HG03354 (cell line): Measurements from ENCODE around the gene COQ9.
"Not testable (repeated sequence)": the region's sequence is repeated elsewhere in the genome, so short reads cannot be mapped to it uniquely, and the experiment has no call there.

ENCODE experiments used
- ATAC-seq: cut with Tn5 transposase; IDR thresholded peaks from one replicate; pipeline ENCODE4 v1.9.1; 2021; ENCODE audit warnings: mild to moderate bottlenecking; ENCODE audit not compliant: unreplicated experiment, poor library complexity, severe bottlenecking

The COQ9 gene

DNA sequence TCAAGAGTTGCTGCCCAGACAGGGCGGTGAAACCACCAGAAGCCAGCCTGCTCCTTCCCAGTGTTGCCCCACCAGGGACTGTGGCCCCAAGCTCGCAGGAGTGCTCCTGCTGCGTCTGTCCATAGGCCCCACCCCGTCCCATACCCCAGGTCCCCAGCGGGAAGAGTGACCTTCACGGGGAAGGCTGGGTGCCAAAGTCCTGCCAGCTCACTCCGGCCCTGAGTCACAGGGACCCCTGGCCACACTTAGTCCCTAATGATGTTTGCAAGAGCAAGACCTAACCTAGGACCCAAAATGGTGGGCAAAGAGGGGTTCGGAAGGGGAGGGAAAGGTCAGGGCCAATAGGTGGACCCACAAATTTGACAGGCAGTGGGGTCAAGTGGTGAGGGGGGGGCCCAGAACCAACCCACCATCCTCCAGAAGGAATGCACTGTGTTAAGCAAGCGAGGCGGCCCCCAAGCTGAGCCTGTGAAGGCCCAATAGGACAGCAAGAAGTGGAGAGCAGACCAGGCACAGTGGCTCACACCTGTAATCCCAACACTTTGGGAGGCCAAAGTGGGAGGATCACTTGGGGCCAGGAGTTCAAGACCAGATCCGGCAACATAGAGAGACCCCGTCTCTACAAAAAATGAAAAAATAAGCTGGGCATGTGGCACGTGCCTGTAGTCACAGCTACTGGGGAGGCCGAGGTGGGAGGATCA, 35.7 kb downstream of the COQ9 start:
- no peak for ATAC-seq

GRCh38 chr16:57483725-57484514, 36.6 kb downstream of the COQ9 start:
- no peak for ATAC-seq

DNA sequence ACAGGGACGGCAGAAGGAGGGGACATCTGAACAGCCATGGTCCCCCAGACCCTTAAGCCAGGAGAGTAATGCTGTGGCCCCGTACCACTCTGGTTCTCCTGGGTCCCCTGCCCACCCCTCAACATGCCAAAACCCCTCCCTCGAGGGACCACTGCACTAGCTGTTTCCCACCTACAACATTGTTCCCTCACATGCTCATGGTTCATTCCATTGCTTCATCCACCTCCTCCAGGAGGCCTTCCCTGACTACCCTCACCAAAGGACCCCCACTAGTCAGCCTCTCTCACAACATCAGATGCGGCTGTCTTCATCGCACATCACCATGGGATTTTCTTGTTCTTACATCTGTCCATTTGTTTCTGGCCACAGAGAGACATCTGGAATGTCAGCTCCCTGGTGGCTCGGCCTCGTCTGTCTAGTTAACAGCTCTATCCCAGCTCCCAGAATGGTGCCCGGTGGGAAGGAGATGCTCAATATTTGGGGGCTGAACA, 37.3 kb downstream of the COQ9 start:
- no peak for ATAC-seq

- no peak for ATAC-seq
These were observed 38.0 kb downstream of the COQ9 start for GRCh38 chr16:57485091-57485915.

- peak; percentile 82 for ATAC-seq
These were observed 38.9 kb downstream of the COQ9 start, which contains the start of gene DOK4 for GRCh38 chr16:57485916-57486857. TSS of gene DOK4 (minus strand) at chr16:57486493. CDS start at chr16:57479507, 6,986 bp downstream.

DNA sequence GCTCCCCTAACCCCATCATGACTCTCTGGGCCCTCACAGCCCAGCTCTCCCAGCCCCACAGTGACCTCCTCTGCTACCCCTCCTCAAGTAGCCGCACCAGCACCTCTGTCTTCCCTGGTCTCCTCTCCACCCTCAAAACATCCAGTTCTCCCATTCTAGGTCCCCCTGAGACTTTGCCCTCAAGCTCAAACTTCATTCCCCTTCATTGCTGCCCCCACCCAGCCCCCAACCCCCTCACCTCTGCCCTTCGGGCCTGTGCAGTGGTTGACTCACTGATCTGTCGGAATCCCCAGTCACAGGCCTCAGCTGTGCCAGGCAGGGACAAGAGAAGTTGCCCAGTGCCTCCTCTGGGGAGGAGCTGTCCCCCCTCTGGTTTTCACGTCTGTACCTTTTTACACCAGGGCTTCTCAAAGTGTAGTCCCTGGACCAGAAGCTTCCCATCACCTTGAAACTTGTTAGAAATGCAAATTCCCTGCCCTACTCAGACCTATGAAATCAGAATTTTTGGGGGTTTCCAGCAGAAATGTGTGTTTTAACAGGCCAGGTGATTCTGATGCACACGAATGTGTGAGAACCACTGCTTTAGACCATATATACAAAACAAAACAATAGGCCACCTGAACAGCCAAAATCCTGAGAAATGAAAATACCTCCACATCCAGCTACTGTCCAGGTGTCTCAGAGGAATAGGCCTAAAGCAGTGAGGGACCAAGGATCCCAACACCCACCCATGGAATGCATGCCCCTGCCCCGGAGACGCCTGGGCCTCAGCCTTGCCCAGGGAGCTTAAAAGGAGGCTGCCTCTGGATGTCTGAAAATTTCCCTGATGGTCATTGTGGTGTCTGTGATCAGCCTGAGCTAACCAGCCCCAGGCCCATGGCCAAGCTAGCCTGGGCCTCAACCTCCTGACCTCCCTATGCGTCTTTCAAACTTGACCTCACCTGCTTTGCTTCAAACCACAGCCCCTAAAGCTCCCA, 39.9 kb downstream of the COQ9 start:
- ATAC-seq, result no peak

DNA sequence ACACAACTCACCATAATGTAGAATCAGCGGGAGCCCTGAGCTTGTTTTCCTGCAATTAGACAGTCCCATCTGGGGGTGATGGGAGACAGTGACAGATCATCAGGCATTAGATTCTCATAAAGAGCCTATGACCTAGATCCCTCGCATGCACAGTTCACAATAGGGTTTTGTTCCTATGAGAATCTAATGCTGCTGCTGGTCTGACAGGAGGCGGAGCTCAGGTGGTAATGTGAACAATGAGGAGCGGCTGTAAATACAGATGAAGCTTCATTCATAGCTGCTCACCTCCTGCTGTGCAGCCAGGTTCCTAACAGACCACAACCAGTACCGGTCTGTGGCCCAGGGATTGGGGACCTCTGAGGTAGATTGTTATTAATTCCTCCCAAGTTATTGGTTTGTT, 42.0 kb downstream of the COQ9 start:
- ATAC-seq, result no peak

- ATAC-seq, result no peak
These were observed 46.5 kb downstream of the COQ9 start for GRCh38 chr16:57493767-57494166.

DNA sequence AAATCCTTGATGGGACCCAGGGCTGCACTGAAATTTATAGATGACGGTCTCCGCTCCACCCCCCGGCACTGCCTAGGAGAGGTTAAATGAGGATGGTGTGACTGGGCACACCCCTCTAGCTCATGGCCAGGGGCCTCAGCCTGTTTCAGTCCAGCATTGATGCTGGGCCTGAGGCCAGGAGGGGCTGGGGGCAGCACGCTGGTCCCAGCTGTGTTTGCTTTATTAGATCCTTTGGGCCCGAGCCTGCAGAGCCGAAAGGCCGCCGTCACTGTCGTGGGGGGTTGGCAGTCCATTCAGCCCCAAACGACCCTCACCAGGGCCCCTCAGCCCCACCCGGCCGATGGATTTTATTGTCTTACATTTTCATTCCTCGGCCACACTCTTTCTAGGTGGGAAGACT, 49.8 kb downstream of the COQ9 start:
- no peak for ATAC-seq

GRCh38 chr16:57498031-57498430, 50.8 kb downstream of the COQ9 start:
- no peak for ATAC-seq

- not testable (repeated sequence) for ATAC-seq
These were observed 52.7 kb downstream of the COQ9 start for GRCh38 chr16:57499941-57500340.

GRCh38 chr16:57500578-57501111, 53.4 kb downstream of the COQ9 start:
- ATAC-seq, result no peak

GRCh38 chr16:57501492-57501891, 54.2 kb downstream of the COQ9 start:
- ATAC-seq, result no peak

DNA sequence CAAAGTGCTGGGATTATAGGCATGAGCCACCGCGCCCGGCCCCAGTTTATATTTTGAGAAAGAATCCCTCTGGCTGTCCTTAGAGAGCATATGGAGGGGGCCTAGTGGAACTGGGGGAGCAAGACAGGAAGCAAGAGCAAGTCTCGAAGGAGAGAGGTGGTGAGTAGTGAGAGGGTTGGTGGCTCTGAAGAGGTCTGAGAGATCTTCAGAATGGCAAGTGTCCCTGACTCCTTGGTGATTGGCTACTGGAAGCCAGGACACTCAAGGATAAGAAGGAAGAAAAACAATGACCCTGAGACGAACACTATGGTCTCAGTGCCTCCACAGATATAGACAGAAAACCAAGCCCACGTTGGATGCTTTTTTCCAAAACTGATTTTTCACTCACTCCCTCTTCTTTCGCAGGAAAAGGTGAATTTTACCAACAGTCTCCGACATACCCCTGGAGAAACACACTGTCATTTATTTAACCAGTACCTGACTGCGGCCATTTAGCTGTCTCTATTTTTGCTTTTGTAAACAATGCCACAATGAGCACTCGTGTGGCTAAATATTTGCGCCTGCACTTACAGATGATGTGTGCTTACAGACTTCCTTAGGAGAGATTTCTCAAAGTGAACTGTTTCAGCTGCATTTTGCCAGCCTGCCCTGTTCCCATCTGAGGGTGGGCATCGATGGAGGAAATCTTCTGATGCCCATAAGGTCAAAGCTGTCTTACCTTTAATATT, 54.9 kb downstream of the COQ9 start:
- no peak for ATAC-seq

DNA sequence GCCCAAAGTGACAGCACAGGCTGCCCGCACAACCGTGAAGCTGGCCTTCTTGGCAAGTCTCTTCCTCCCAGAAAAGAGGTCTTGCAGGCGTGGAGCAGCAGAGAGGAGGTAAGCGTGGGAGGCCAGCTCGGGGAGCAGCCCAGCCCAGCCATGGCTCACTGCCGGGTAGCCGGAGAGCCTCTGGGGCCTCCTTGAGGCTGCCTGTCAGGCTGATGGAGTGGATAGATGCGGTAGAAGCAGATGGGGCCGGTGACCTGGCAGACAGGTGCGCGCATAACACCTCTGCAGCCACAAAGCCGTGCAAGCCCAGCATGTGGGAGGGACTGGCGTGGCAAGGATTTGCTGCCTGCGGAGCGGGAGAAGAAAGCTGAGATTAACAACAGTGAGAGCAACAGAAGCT, 56.1 kb downstream of the COQ9 start:
- ATAC-seq, result no peak

DNA sequence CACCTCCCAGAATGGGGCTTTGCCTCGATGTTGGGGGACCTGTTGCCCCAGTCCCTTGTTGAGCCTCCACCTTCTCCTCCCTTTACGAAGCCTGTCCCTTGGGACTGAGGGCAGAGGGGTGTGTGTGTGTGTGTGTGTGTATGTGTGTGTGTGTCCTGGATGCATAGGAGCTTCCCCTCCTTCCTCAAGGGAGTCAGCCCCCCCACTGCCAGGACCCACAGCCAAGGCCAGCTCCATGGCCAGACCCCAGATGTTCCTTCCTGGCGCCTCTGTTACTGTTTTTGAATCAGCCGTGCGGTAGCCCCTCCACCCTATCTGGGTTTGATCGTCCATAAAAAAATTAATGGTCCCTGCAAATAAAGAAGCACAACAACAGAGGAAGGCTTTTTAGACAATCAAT, 56.7 kb downstream of the COQ9 start:
- no peak for ATAC-seq

GRCh38 chr16:57504491-57504890, 57.2 kb downstream of the COQ9 start:
- ATAC-seq, result no peak
